GM21717 (cell line): ENCODE data around the gene HRAS.

ENCODE experiments used
- ATAC-seq: cut with Tn5 transposase; IDR thresholded peaks from one replicate; pipeline ENCODE4 v1.9.1; 2021; ENCODE audit warnings: mild to moderate bottlenecking, moderate library complexity; ENCODE audit not compliant: unreplicated experiment

Gene HRAS

DNA sequence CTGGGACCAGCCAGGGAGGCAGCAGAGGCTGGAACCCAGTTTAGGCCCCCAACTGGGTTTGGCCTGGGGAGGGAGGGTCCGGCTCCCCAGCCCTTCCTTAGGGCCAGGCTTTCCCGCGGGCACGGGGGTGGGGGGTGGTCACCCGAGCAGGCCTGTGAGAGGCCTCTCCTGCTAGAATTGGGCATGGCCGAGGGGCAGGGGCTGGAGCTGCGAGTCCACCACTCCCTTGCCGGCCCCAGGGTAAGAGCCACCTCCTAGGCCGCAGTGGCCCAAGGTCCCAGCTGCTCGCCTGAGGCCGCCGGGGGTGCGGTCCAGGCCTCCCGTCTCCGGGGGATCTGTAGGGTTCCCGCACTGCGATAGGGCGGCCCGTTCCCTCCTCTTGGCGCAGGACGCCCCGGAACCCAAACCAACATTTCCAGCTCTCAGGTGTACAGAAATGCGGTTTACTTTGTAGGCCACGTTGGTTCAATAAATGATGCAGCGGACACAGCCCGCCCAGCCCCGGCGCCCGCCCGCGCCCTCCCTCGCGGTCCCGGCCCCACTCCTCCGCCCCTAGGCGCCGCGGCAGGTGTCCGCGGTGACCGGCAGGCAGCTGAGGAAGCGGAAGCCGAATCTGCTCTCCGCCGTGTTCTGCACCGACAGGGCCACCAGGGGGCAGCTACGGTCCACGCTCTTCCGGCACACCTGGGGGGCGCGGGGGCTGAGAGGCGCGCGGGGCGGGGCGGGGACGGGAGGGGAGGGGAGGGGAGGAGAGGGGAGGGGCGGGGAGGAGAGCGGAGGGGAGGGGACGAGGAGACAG, 19.3 kb upstream of the HRAS start:
- no peak for ATAC-seq

DNA sequence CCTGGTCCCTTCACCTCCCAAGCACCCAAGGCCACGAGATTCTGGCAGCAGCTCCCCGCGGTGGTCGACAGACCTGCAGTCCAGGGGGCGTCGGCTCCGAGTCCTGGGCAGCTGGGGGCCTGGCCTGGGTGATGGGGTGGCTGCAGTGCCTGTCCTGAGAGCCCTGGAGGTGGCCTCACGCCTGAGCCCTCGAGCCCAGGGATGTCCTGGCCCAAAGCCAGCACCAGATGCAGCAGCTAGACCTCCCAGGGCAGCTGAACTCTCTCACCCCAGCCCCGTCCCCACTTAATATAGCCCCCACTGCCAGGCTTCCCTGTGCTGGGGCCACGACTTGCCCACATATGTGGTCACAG, 18.6 kb upstream of the HRAS start:
- no peak for ATAC-seq

DNA sequence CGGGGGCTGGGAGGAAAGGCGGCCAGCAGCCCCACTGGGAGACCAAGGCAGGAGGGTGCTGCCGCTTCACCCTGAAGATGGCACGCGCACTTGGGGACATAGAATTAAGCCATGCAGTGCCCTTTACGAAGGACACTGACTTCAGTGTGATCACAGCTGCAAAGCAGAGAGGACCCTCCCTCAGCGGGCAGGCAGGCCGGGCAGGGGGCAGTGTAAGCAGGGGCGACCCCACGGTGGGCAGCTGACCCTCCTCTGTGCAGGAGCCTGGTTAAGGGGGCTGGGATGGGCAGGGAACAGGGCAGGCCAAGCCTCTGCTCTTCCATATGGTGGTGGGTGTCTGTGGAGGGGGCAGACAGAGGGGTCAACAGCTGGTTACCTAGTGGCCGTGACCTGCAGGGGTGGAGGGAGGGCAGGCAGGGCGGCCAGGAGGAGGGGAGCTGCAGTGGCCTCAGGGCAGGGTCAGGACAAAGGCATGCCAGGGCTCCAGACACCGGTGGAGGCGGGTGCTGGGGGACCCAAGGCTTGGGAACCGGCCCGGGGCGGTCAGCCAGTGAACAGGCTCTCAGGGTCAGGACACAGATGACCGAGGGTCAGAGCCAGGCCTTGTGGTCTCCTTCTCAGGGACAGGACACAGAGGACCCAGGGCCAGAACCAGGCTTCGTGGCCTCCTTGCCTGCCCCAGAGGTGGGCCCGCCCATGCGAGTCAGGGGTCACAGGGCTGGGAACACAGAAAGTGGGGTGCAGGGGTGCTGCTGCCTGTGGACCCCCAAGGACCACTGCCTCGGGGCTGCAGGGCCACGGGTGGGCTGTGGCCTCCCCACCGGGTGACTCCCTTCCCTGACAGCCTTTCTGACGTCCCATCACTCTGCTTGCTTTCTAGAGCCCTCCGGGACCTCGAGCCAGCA, 18.0 kb upstream of the HRAS start:
- no peak for ATAC-seq

DNA sequence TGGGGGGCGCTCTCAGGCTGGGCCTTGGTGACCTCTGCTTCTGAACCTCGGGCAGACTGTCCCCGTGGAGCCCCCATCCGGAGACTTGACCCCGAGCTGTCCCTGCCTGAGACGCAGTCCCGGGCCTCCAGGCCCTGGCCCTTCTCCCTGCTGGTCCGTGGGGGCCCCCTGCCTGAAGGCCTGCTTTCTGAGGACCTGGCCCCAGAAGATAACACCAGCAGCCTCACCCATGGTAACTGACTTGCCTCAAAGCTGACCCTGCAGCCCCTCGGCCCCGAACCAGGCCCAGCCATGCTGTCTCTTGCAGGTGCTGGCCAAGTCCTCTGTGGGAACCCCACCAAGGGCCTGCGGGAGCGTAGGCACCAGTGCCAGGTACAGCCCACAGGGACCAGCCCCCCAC, 16.2 kb upstream of the HRAS start:
- ATAC-seq: no peak

DNA sequence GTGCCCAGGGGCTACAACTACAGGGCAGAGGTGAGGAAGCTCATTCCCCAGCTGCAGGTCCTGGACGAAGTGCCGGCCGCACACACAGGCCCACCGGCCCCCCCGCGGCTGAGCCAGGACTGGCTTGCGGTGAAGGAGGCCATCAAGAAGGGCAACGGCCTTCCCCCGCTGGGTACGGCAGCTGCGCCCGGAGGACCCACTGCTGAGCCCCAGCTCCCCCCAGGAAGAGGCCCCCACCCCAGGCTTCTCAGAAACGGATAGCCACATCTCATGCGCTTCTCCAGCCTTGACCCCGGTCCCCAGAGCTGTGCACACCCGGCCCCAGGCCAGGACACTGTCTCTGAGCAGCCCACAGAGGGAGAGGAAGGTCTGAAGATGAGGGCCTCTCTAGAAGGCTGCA, 15.8 kb upstream of the HRAS start:
- ATAC-seq: no peak

DNA sequence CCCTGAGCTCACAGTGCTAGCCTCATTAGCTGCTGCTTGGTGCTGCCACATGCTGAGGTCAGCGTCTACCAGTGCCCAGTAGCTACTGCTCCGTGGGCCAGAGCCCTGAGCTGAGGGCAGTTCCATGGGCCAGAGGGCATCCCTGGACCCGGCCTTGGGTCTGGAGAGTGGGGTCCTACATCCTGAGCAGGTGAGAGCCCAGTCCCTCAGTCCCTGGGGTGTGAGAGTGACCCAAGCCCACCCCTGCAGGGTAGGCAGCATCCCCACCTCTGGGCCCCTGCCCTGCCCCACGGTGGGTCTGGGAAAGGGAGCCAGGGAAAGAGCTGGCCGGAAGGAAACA, 15.3 kb upstream of the HRAS start:
- ATAC-seq: no peak

DNA sequence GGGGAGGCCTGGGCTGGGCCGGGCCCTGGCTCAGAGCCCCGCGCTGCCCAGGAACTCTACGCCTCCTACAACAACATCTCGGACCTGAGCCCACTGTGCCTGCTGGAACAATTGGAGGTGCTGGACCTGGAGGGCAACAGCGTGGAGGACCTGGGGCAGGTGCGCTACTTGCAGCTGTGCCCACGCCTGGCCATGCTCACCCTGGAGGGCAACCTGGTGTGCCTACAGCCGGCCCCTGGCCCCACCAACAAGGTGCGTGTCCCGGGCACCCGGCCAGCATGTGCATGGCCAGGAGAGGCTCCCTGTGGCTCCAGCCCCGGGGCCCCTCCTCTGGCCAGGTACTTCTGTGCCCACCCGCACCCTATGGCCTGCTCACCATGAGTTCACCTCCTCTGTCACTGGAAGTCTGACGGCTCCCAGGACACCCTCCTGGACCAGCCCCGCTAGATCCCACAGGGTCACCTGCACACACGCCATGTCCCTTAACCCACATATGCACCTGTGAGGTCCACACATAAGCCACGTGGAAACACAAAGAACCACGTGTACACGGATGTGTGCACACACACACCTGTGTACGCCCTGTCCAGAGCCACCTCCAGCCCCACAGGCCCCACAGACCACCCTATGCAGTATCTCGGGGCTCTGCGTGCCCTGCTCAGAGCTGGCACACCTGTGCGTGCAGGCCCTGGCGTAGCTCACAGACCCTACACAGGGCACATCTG, 14.8 kb upstream of the HRAS start:
- no peak for ATAC-seq

DNA sequence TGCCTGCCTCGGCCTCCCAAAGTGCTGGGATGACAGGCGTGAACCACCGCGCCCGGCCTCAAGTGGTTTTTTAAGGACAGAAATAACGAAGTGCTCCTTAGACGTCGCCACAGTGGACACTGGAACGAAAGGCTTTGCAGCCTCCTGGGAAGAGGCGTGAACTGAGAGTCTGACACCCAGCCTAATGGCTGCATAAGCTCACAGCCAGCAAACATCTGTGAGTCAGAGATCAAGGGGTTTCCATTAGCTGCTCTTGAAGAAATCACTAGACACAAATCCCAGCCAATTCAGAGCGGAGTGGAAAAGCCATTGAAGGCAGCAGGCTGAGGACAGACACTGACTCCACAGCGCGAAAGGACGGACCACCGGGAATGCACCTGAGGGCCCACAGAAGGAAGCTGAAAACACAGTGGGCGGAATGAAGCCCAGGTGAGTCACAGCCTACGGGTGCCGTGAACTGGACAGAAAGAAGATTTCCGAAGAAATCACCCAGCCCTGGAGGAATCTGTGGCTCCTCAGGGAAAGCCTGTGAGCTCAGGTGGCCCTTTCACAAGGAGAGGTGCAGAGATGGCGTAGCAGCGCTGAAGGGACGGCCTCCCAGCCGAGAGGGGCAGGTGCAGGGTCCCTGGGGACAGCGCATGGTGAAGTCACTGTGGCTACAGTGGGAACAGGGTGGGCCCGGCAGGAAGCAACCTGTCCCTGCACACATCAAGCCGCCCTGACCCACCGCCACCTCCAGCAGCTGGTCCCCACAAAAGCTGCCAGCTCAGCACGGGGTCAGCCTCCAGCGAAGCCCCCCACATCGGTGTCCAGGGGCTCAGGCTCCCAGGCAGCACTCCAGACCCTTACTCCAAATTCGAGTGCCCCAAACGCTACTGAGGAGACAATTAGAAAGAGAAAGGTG, 13.6 kb upstream of the HRAS start:
- no peak for ATAC-seq

DNA sequence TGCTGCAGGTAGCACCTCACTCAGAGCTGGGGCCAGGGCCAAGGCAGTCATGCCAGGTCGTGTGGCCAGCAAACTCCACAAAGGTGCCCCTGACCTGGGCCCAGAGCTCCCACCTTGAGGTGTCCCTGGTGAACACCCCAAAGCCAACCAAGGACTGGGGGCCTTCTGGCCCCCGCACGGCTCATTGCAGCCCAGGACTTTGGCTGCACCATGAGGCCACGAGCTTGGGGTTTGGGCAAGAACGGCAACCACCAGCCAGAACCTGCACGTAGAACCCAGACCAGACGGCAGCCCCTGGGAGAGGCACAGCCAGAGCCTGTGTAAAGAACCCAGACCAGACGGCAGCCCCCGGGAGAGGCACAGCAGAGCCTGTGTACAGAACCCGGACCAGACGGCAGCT, 9.8 kb upstream of the HRAS start:
- no peak for ATAC-seq

DNA sequence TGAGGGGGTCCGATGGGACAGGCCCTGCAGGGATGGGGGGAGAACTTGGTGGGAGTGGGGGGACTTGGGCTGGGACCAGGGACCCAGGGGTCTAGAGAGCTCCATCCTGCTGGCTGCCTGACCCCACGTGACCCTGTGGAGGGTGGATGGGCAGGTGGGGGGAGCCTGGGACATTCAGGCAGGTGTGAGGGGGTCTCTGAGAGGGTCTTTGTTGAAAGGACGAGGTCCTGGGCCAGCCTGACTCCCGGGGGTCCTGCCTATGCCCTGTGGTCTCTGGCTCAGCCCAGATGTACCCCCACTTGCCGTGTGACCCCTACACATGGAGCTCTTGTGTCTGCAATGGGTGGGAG, 9.4 kb upstream of the HRAS start:
- no peak for ATAC-seq

DNA sequence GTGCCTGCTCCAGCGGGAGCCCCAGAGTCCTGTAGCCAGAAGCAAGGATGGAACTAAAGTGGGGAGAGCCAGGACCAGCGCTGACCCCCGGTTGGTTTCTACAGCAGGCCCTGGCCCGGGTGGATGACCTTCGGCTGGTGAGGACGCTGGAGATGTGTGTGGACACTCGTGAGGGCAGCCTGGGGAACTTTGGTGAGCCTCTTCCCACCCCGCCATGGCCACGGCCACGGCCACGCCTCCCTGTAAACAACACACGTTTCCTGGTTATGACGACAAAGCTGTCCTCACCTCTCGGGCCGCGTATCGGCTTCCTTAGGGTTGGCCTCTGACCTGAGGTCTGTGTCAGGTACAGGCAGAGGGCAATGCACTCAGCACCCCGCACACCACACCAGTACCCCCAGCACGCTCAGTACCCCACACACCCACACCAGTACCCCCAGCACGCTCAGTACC, 6.1 kb upstream of the HRAS start:
- ATAC-seq: no peak

DNA sequence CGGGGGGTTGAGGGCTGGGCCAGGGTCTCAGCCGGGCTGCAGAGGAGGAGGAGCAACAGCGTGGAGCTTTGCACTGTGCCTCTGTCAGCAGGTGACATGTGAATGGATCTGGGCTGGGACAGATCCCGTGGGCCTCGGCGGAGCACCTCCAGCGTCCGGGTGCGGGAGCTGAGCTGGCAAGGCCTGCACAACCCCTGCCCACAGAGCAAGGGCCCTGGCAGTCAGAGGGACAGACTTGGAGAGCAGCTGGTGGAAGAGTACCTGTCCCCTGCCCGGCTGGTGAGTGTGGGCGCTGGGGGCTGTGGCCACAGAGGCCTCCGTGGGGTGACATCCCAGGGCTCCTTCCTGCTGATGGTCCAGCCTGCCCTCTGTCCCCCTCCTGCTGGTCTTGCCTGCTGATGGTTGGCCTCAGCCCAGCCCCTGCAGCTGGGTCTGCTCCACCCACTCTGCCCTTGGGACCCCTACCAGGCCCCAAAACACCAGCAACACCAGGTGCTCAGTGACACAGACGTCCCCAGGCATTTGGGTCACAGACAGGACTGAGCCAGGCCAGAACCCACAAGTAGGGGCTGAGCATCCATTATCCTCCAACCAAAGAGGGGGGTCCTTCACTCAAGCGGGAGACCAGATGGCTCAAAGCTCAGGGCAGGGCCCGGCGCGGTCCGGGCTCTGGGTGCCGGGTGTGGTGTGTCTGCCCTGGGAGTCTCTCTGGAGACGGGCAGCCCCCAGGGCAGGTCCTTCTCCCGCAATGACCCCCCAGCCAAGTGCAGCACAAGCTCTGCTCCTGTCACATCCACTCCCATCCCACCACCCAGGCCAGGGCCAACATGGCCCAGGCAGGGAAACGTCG, 5.4 kb upstream of the HRAS start:
- no peak for ATAC-seq

DNA sequence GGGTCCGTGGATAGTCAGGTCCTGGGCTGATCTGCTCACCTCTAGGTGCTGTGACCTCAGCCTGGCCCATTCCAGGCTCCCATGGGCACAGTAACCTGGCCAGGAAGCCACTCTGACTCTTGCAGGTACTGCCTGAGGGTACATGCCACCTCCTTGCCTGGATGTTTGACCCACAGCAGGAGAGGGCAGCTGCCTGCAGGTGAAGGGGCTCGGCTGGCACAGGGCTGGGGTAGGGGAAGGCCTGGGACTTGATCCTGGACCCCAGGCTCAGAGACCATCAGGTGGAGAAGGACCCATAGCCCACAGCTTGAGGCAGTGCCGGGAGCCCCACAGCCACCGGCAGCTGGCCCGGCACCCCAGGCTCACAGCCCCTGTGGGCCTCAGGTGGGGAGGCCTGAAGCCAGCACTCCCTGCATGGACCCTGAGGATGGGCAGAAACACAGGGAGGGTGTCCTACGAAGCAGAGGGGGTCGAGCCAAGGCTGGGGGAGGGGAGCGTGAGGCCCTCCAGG, 4.7 kb upstream of the HRAS start:
- ATAC-seq: no peak

DNA sequence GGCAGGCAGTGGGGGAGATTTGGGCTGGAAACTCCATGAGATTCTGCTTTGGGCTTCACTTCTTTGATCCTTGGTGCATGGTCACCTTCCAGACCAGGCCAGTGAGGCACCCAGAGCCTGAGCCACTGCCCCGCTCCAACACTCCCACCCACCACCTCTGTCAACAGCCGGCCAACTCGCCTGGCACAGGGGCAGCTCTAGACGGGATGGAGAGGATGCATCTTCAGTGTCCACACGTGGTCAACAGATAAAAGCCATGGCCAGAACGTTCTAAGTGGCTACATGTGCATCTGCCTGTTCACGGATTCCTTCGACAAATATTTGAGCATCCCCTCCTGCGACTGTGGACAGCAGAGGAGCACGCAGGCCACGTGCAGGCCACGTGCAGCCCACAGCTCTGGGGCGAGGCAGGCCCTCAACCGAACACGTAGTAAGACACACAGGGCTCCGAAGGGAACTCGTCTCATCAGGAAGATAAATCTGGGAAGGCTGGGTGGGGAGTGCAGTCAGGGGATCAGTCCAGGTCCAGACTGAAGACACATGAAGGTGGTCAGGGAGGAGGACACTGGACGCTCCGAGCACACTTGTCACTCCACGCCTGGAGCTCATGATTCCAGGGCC, 3.2 kb upstream of the HRAS start:
- no peak for ATAC-seq

DNA sequence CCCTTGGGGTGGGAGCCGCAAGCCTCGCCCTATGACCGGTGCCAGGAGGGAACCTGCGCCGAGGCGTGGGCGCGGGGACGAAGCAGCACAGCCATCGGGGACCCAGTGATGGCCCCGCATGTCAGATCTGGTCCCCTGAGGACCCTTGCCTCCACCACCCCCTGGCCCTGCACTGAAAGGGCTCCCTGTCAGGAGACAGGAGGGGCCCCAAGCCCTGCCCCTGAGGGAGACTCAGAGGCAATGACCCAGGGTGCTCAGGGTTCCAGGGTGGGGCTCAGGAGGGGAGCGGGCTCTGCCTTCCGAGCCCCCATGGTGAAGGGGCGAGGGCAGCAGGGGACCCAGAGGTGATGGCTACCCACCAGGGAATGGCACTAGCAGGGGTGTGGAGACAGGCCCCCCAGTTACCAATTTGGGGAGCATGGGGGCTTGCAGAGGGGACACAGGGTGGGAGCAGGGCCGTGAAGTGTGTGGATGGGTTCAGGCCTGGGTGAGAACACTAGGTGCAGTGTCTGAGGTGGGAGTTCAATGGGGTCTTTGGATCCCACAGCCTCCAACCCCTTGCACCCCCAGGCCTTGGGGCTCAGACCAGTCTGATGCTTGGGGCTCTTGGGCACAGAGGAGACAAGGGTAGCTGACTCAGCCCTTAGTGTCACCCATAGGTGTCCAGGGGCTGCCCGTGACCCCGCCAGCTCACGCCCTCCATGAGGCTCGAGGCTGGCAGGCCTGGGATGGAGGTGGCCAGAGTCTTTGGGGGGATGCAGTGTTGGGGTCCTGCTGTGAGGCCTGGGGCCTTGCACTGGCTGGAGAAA, 2.5 kb upstream of the HRAS start:
- ATAC-seq: no peak

DNA sequence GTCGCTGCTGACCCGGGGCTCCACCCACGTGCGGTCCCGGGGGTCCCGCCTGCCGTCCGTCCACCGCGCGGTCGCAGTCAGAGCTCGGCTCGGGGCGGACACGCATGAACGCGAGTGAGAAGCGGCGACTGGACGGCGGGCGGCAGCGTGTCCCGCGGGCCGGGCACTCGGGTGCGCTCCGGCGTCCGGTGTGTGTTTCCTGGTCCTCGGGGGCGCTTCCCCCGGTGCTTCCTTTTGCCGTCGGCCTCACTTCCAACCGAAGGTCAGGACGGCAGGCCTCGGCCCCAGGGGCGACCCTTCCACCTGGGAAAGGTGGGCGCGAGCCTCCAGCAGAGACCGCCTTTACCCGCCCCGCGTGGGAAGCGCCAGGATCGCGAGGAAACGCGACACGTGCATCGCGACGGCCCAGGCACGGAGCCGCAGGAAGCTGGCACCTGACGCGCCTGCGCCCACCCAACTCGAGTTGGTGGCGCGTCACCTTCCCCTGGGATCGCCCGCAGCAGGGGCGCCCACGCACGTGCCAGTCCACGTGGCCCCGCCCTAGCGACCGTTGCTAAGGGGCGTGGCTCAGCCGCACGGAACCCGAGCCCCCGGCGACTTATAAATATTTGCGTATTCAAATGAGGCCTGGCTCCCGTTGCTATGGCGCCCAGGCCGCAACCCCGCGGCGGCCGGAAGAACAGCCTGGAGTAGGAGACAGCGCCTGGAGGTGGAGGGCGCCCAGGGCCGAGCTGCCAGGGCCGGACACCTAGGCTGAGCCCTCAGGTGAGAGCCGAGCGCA, 1.7 kb upstream of the HRAS start, which contains the start of gene LRRC56:
Gene LRRC56 (plus strand): TSS at position 687 of the 781 bp plus-strand sequence. CDS start 3,158 bp downstream, outside the sequence.
- ATAC-seq: peak; percentile 44

DNA sequence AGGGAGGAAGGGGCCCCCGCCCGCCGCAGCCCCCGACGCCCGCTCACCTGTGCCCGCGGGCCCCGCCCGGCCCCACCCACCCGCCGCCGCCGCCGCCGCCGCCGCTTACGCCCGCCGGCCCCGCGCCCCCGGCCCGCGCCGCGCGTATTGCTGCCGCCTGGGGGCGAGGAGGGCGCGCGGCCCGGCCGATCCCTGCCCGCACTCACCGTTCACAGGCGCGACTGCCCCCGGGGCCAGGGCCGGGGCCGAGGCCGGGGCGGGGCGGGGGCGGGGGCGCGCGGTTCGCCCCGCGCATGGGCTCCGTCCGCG, 212 bp downstream of the HRAS start:
- ATAC-seq: peak; percentile 4
